Neural progenitor cell (in vitro differentiated cells): Measurements from ENCODE around the gene TCF19. TPM values are rescaled to one million over a fixed set of nuclear protein-coding genes. Genes with fewer than 3 reads are reported as not detected.

Experiments used
- DNase-seq: peaks from one replicate; pipeline ENCODE4 v3.0.0-alpha.2; 2016; ENCODE audit warnings: low spot score
- H2AFZ ChIP-seq: fragments of 200-600 bp; sonication (generic); replicated peaks from 2 replicates; pipeline ENCODE4 v1.6.1; 2016; ENCODE audit warnings: antibody characterized with exemption
- H3F3A ChIP-seq: fragments of 200-600 bp; sonication (generic); 2 replicates; pipeline ENCODE4 v1.6.1; 2016; ENCODE audit warnings: antibody characterized with exemption, low read depth
- H3K27ac ChIP-seq: fragments of 200-600 bp; sonication (generic); 2 replicates; pipeline ENCODE4 v1.5.1; 2016; ENCODE audit warnings: mild to moderate bottlenecking
- H3K27me3 ChIP-seq: fragments of 200-600 bp; sonication (generic); 2 replicates; pipeline ENCODE4 v1.6.1; 2016; ENCODE audit warnings: mild to moderate bottlenecking, moderate library complexity
- H3K36me3 ChIP-seq: fragments of 200-600 bp; sonication (generic); 2 replicates; pipeline ENCODE4 v1.5.1; 2016
- H3K4me1 ChIP-seq: fragments of 200-600 bp; sonication (generic); 2 replicates; pipeline ENCODE4 v1.6.1; 2016; ENCODE audit warnings: mixed run types
- H3K4me2 ChIP-seq: fragments of 200-600 bp; sonication (generic); 2 replicates; pipeline ENCODE4 v1.6.1; 2016
- H3K4me3 ChIP-seq: fragments of 200-600 bp; sonication (generic); 2 replicates; pipeline ENCODE4 v1.5.1; 2016
- H3K79me2 ChIP-seq: fragments of 200-600 bp; sonication (generic); 2 replicates; pipeline ENCODE4 v1.6.1; 2016; ENCODE audit warnings: low read depth
- H3K9ac ChIP-seq: fragments of 200-600 bp; sonication (generic); 2 replicates; pipeline ENCODE4 v1.6.1; 2016
- H3K9me3 ChIP-seq: fragments of 200-600 bp; sonication (generic); 2 replicates; pipeline ENCODE4 v1.5.1; 2016; ENCODE audit warnings: low read depth
- H4K20me1 ChIP-seq: fragments of 200-600 bp; sonication (generic); 2 replicates; pipeline ENCODE4 v1.6.1; 2016; ENCODE audit warnings: low read depth
- H3K27ac Mint-ChIP-seq: 3 replicates; pipeline ENCODE4 v1.8.0; 2021; ENCODE audit warnings: mixed read lengths
- H3K27me3 Mint-ChIP-seq: 2 replicates; pipeline ENCODE4 v1.8.0; 2022; ENCODE audit warnings: low read depth, mild to moderate bottlenecking, inconsistent platforms, moderate library complexity, mixed read lengths; ENCODE audit not compliant: insufficient read depth
- H3K36me3 Mint-ChIP-seq: 3 replicates; pipeline ENCODE4 v1.8.0; 2021; ENCODE audit warnings: mixed read lengths
- H3K4me1 Mint-ChIP-seq: 3 replicates; pipeline ENCODE4 v1.8.0; 2021; ENCODE audit warnings: mixed read lengths
- H3K4me3 Mint-ChIP-seq: 3 replicates; pipeline ENCODE4 v1.8.0; 2021; ENCODE audit warnings: mild to moderate bottlenecking, moderate library complexity, mixed read lengths
- H3K9me3 Mint-ChIP-seq: 3 replicates; pipeline ENCODE4 v1.8.0; 2020; ENCODE audit warnings: mixed read lengths
- CTCF ChIP-seq: fragments of 200-600 bp; sonication (generic); IDR thresholded peaks from 2 replicates; pipeline ENCODE4 v1.5.1; 2017; ENCODE audit warnings: antibody characterized with exemption, mild to moderate bottlenecking
- EZH2 ChIP-seq: fragments of 200-600 bp; sonication (generic); IDR thresholded peaks from 2 replicates; pipeline ENCODE4 v1.6.1; 2017; ENCODE audit warnings: antibody characterized with exemption, mild to moderate bottlenecking, moderate library complexity
- EZH2phosphoT487 ChIP-seq: fragments of 200-600 bp; sonication (generic); IDR thresholded peaks from 2 replicates; pipeline ENCODE4 v1.6.1; 2017; ENCODE audit warnings: antibody characterized with exemption
- total RNA-seq: library from RNA; depleted of rRNA; stranded (reverse); fragments of >200 nt; gene quantifications from 2 replicates; pipeline ENCODE4 v1.2.3, GENCODE V29; 2015; ENCODE audit warnings: low replicate concordance

Gene TCF19
- total RNA-seq, 1 donor from 2014 or later: 6.2 TPM

- no peak within 1 kb of the TSS for H3K4me3 Mint-ChIP-seq
Measured at GRCh38 chr6:31138982-31139381, 19.4 kb upstream of the TCF19 start, which contains the start of gene PSORS1C2. TSS of gene PSORS1C2 (minus strand) at chr6:31139066. CDS start at chr6:31139026, 40 bp downstream.

DNA sequence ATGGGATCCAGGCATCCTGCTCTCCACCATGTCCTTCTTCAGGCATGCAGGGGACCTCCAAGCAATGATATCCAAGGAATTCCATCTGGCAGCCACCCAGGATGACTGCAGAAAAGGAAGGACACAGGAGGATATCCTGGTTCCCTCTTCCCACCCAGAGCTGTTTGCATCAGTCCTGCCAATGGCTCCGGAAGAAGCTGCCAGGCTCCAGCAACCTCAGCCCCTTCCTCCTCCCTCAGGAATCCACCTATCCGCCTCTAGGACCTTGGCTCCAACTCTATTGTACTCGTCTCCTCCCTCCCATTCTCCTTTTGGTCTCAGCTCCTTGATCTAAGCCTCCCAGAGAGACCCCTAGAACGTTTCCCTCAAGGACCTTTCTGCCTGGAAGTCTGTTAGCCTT is 18.8 kb upstream of the TCF19 start:
- TF ChIP-seq EZH2 (no peak), EZH2phosphoT487 (no peak), CTCF (no peak)
- peak; percentile 59 for DNase-seq
- H3K9me3 Mint-ChIP-seq: peaks cover 3% of the 10 kb centered on the region
- no peak overlapping the region for H3K4me3 ChIP-seq
- H3K27me3 ChIP-seq: no peaks in the 10 kb centered on the region
- peaks cover 8% of the 10 kb centered on the region for H3K36me3 Mint-ChIP-seq
- no peaks in the 10 kb centered on the region for H3K79me2 ChIP-seq
- peak overlapping the region; percentile 40 for H3K27ac Mint-ChIP-seq
- peaks cover 8% of the 10 kb centered on the region for H3K27me3 Mint-ChIP-seq
- H3K9me3 ChIP-seq: no peaks in the 10 kb centered on the region
- H2AFZ ChIP-seq: peak overlapping the region; percentile 26
- H4K20me1 ChIP-seq: no peaks in the 10 kb centered on the region
- H3K27ac ChIP-seq: no peak overlapping the region
- H3K36me3 ChIP-seq: no peaks in the 10 kb centered on the region
- no peak overlapping the region for H3K9ac ChIP-seq
- H3K4me1 Mint-ChIP-seq: peaks cover 27% of the 10 kb centered on the region
- H3F3A ChIP-seq: peaks cover 17% of the 10 kb centered on the region
- H3K4me1 ChIP-seq: peaks cover 16% of the 10 kb centered on the region
- no peak overlapping the region for H3K4me3 Mint-ChIP-seq
- H3K4me2 ChIP-seq: no peak overlapping the region

More at GRCh38 chr6:31138982-31139381, 19.4 kb upstream of the TCF19 start, which contains the start of gene PSORS1C2:
- Mint-ChIP-seq H3K9me3 (peaks cover 3% of the 10 kb centered on the region), H3K27me3 (peaks cover 8% of the 10 kb centered on the region), H3K27ac (peak within 1 kb of the TSS; percentile 40), H3K36me3 (peaks cover 5% of the 10 kb centered on the region), H3K4me1 (peaks cover 27% of the 10 kb centered on the region)
- H3K27me3 ChIP-seq: no peaks in the 10 kb centered on the region
- no peak within 1 kb of the TSS for H3K4me3 ChIP-seq
- no peaks in the 10 kb centered on the region for H3K79me2 ChIP-seq
- H3K4me2 ChIP-seq: no peak within 1 kb of the TSS
- DNase-seq: no peak
- H4K20me1 ChIP-seq: no peaks in the 10 kb centered on the region
- no peak within 1 kb of the TSS for H3K27ac ChIP-seq
- H2AFZ ChIP-seq: peak within 1 kb of the TSS; percentile 26
- H3K9ac ChIP-seq: no peak within 1 kb of the TSS
- TF ChIP-seq EZH2phosphoT487 (no peak), EZH2 (no peak), CTCF (no peak)
- H3K9me3 ChIP-seq: no peaks in the 10 kb centered on the region
- peaks cover 17% of the 10 kb centered on the region for H3F3A ChIP-seq
- H3K4me1 ChIP-seq: peaks cover 16% of the 10 kb centered on the region
- H3K36me3 ChIP-seq: no peaks in the 10 kb centered on the region

DNA sequence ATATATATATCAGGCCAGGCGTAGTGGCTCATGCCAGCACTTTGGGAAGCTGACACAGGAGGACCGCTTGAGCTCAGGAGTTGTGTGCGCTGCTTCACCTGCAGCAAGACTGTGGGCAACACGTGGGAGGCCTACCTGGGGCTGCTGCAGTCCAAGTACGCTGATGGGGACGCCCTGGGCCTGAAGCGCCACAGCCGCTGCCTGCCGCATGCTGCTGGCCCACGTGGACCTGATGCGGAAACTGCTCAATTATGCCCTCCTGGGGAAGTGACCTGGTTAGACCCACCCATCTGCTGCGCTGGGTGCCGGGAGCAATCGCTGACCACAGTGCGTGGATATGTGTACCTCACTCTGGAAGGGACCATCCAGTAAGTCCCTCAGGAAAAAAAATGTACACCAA is 17.7 kb upstream of the TCF19 start:
- Mint-ChIP-seq H3K36me3 (peaks cover 9% of the 10 kb centered on the region), H3K27ac (no peak overlapping the region), H3K9me3 (peaks cover 3% of the 10 kb centered on the region), H3K4me3 (no peak overlapping the region), H3K27me3 (peaks cover 8% of the 10 kb centered on the region), H3K4me1 (peaks cover 27% of the 10 kb centered on the region)
- no peaks in the 10 kb centered on the region for H3K36me3 ChIP-seq
- no peaks in the 10 kb centered on the region for H3K27me3 ChIP-seq
- no peak overlapping the region for H2AFZ ChIP-seq
- no peak for DNase-seq
- H3K9me3 ChIP-seq: no peaks in the 10 kb centered on the region
- no peak overlapping the region for H3K9ac ChIP-seq
- H4K20me1 ChIP-seq: no peaks in the 10 kb centered on the region
- no peaks in the 10 kb centered on the region for H3K79me2 ChIP-seq
- H3F3A ChIP-seq: peaks cover 17% of the 10 kb centered on the region
- peaks cover 16% of the 10 kb centered on the region for H3K4me1 ChIP-seq
- no peak for TF ChIP-seq EZH2
- no peak for TF ChIP-seq EZH2phosphoT487
- TF ChIP-seq CTCF: no peak
- no peak overlapping the region for H3K27ac ChIP-seq
- H3K4me2 ChIP-seq: no peak overlapping the region
- no peak overlapping the region for H3K4me3 ChIP-seq
